HG02884 (cell line): ENCODE results near the gene HMGXB4.

ENCODE experiments used
- ATAC-seq: cut with Tn5 transposase; IDR thresholded peaks from one replicate; pipeline ENCODE4 v1.9.1; 2021; ENCODE audit warnings: mild to moderate bottlenecking, moderate library complexity; ENCODE audit not compliant: unreplicated experiment

HMGXB4 gene

GRCh38 chr22:35325209-35325608, 67.9 kb downstream of the HMGXB4 start:
- no peak for ATAC-seq

- no peak for ATAC-seq
Measured at GRCh38 chr22:35326854-35327562, 69.7 kb downstream of the HMGXB4 start.

GRCh38 chr22:35327690-35328471, 70.6 kb downstream of the HMGXB4 start:
- no peak for ATAC-seq

- no peak for ATAC-seq
Measured at GRCh38 chr22:35328472-35328885, 71.2 kb downstream of the HMGXB4 start.

GRCh38 chr22:35329114-35329847, 72.0 kb downstream of the HMGXB4 start:
- ATAC-seq: no peak

GRCh38 chr22:35330258-35330861, 73.1 kb downstream of the HMGXB4 start:
- no peak for ATAC-seq

GRCh38 chr22:35332278-35332677, 75.0 kb downstream of the HMGXB4 start:
- no peak for ATAC-seq

- no peak for ATAC-seq
Measured at GRCh38 chr22:35333220-35333619, 75.9 kb downstream of the HMGXB4 start.

- no peak for ATAC-seq
Measured at GRCh38 chr22:35334004-35334403, 76.7 kb downstream of the HMGXB4 start.

- no peak for ATAC-seq
Measured at GRCh38 chr22:35335468-35335867, 78.2 kb downstream of the HMGXB4 start.

GRCh38 chr22:35335936-35336781, 78.9 kb downstream of the HMGXB4 start:
- ATAC-seq: no peak

GRCh38 chr22:35337932-35338331, 80.6 kb downstream of the HMGXB4 start:
- no peak for ATAC-seq

- ATAC-seq: no peak
Measured at GRCh38 chr22:35341090-35341874, 84.0 kb downstream of the HMGXB4 start.

GRCh38 chr22:35342390-35342789, 85.1 kb downstream of the HMGXB4 start:
- no peak for ATAC-seq

- ATAC-seq: no peak
Measured at GRCh38 chr22:35343664-35344550, 86.6 kb downstream of the HMGXB4 start.

- ATAC-seq: no peak
Measured at GRCh38 chr22:35344956-35345690, 87.8 kb downstream of the HMGXB4 start.
